AG10803 (cell line): ENCODE measurements around the gene FAM89B.

Experiments used
- DNase-seq: peaks from one replicate; pipeline ENCODE4 v3.0.0; 2010; ENCODE audit warnings: low read depth
- H3K4me3 ChIP-seq: 2 replicates; pipeline ENCODE4 v1.5.1; 2011; ENCODE audit warnings: mild to moderate bottlenecking, low read length, control low read depth
- TF ChIP-seq, protein P1 (sequence below): conservative IDR thresholded peaks from 2 replicates; pipeline ENCODE4 v1.5.1; 2011; ENCODE audit warnings: mild to moderate bottlenecking, low read length, control low read depth, inconsistent platforms

Gene FAM89B

GRCh38 chr11:65590240-65590738 is 18.0 kb downstream of the FAM89B start:
- no peak overlapping the region for H3K4me3 ChIP-seq
- DNase-seq = no peak
- TF ChIP-seq, protein P1, sequence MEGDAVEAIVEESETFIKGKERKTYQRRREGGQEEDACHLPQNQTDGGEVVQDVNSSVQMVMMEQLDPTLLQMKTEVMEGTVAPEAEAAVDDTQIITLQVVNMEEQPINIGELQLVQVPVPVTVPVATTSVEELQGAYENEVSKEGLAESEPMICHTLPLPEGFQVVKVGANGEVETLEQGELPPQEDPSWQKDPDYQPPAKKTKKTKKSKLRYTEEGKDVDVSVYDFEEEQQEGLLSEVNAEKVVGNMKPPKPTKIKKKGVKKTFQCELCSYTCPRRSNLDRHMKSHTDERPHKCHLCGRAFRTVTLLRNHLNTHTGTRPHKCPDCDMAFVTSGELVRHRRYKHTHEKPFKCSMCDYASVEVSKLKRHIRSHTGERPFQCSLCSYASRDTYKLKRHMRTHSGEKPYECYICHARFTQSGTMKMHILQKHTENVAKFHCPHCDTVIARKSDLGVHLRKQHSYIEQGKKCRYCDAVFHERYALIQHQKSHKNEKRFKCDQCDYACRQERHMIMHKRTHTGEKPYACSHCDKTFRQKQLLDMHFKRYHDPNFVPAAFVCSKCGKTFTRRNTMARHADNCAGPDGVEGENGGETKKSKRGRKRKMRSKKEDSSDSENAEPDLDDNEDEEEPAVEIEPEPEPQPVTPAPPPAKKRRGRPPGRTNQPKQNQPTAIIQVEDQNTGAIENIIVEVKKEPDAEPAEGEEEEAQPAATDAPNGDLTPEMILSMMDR = no peak

DNA sequence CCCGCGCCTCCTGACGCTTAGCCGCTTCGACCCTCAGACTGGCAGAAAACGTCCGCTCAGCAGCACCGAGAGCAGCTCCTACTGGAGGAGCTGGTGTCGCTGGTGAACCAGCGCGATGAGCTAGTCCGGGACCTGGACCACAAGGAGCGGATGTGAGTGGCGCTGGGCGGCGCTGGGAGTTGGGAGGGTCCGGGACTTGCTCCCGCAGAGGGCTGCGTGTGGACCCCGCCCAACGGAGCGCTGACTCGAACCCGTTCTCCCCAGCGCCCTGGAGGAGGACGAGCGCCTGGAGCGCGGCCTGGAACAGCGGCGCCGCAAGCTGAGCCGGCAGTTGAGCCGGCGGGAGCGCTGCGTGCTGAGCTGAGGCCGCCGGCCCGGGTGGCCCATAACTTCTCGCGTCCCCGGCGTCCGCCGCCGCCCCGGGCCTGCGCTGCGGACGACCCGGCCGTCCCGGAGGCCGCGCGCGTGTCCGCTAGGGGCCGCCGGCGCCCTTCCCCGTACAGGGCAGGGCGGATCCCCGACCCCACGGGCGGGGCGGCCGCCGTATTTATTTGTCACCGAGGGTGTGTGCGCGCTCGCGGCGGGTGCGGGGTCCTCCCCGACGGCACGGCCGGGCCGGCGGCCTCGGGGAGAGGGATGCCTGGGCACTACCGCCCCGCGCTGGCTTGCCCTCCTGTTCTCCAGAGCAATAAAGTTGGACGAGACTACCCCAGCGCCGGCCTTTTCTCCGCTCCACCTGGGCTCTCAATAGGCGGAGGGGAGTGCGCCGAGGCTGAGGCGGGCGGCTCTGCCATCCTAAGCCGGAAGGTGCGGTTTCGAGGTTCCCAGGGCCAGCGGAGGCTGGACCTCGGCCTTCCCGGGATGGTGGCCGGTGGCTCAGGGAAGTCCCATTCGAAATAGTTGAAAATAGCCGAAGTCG is 19.9 kb downstream of the FAM89B start:
- DNase-seq = no peak
- no peak overlapping the region for H3K4me3 ChIP-seq
- TF ChIP-seq, protein P1 = no peak

DNA sequence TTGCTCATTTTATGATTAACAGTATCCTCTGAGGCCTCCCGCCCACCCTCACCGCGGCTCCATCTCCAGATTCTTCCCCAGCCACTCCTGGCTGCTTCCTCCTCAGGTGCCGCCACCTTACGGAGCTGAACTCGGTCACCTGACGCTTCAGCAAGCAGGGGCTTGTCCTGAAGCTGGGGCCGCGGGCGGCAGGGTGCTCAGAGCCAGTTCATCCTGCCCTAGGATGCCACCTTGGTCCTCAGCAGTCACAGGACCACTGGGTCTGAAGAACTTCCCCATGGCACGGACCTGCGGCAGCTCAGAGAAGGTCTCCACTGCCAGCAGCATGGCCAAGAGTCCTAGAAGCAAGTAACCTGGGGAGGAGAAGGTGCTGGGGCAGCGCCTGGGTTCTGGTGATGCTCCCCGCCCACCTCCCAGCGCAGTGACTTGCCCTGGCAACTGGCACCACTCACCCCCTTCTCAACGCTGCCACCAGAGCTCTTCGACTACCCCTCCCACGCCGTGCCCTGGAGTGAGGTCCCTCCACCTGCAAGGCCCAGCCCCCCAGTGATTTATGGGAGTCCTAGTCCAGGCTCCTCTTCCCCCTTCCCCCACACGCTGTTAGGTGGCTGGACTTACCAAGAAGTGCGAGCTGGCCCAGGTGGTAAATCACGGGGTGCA is 20.6 kb downstream of the FAM89B start:
- no peak overlapping the region for H3K4me3 ChIP-seq
- TF ChIP-seq, protein P1 = no peak
- DNase-seq = no peak

GRCh38 chr11:65593518-65594414 is 21.4 kb downstream of the FAM89B start:
- TF ChIP-seq, protein P1 = peak; percentile 70
- DNase-seq = no peak
- no peak overlapping the region for H3K4me3 ChIP-seq

GRCh38 chr11:65595131-65595530 is 22.8 kb downstream of the FAM89B start:
- TF ChIP-seq, protein P1 = no peak
- DNase-seq = no peak
- no peak overlapping the region for H3K4me3 ChIP-seq

DNA sequence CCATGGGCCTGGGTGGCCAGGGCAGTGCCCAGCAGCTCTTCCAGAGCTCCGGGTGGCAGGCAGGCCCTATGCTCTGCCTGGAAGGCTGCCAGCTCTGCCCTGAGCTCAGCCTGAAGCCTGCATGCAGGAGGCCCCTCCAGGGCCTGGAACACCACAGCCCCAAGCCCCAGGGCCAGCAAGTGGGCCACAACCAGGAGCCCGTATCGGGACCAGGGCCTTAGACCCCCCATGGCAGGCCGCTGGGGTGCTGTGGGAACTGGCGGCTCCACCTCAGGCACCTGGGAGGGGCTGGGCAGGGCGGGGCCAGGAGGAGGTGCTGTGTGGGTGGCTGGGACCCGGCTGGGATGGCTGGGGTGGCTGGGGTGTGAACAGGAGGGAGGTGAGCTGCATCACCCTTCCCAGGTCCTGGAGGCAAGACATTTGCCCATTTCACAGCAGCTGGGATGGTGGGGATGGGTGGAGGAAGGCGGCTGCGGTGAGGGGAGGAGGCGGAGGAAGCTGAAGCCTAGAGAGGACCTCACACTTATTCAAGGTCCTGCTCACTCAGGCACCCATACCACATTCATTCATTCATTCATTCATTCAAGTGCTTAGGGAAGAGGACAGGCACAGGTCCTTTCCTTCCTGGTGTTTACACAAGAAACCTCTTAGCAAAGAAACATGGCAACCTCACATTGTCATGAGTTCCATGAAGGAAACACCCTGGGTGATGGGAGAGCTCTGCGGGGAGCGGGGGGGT is 23.4 kb downstream of the FAM89B start, which contains the start of gene KCNK7:
TSS of gene KCNK7 (minus strand) at position 258 of the 739 bp plus-strand sequence. CDS start at position 230, 28 bp downstream.
- no peak for DNase-seq
- no peak within 1 kb of the TSS for H3K4me3 ChIP-seq
- TF ChIP-seq, protein P1 = no peak
